ENCODE results near the gene FRMD4B.

Gene FRMD4B

DNA sequence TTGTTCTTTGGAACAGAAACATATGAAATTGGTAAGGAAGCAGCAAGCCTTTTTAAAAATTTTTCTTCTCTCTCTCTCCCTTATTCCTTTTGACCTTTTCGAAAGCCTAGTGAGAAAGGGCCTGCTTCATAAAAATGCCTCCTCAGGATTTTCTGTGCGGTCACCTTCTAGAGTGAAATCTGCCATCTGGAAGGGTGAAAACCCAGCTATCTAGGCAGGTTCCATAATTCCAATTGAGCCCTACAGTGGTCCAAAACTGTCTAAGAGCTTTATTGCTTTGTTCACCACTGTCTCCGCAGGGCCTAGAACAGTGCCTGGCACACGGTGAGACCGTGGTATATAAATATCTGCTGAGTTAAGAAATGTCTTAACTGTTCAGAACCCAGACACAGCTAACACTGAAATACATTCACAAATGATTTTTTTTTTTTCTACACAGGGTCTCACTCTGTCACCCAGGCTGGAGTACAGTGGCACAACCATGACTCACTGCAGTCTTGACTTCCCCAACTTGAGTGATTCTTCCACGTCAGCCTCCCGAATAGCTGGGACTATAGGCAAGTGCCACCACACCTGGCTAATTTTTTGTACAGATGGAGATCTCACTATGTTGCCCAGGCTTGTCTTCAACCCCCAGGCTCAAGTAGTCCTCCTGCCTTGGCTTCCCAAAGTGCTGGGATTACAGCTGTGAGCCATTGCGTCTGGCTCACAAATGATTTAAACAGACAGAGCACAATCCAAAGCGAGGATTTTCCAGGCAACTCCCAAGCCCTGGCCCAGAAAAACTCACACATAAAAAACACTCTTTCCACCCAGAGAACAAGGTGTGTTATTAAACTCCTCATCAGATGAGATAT is 64.4 kb downstream of the FRMD4B start:
- FAIRE-seq: no peak

GRCh38 chr3:69320871-69321271 is 65.0 kb downstream of the FRMD4B start:
- FAIRE-seq: no peak

DNA sequence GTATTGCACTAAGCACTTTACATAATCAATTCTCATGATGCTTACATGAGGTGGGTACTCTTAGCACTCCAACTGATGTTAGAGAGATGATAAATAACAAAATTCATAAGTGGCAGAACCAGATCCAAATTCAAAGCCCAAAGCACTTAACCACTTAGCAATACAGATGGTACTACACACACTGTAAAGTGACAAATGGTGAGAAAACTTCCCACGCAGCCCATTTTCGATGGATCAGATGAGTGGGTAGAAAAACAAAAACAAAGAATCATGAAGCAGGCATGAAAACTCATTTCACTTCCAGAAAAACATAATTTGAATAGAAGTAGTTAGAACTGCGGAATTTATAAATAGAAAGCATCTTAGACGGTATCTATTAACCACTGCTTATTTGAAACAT is 66.2 kb downstream of the FRMD4B start:
- FAIRE-seq: no peak

- FAIRE-seq: no peak
Measured at GRCh38 chr3:69318410-69318809, 67.5 kb downstream of the FRMD4B start.

GRCh38 chr3:69313251-69313650 is 72.6 kb downstream of the FRMD4B start:
- FAIRE-seq: no peak

GRCh38 chr3:69309814-69310213 is 76.1 kb downstream of the FRMD4B start:
- FAIRE-seq: no peak

GRCh38 chr3:69306239-69307185 is 79.4 kb downstream of the FRMD4B start:
- FAIRE-seq: no peak

GRCh38 chr3:69305011-69305410 is 80.9 kb downstream of the FRMD4B start:
- no peak for FAIRE-seq

GRCh38 chr3:69304396-69304795 is 81.5 kb downstream of the FRMD4B start:
- no peak for FAIRE-seq

DNA sequence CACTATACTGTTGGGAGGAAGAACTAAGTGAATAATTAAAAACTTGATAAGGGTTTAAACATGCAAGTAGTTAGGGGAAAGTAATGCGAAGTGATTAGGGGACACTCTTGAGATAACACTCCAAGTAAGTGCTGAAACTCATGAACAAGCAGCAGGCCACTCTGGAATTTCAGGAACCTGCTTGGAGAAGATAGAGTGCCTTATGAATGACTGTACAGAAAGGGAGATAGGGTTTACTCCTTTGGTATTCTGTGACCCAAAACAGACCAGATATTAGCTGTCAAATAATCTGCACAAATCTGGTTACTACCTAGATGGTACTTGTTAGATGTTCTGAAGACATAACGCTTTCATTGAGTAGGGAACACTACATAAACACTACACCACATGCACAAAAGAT is 85.6 kb downstream of the FRMD4B start:
- no peak for FAIRE-seq

- FAIRE-seq: no peak
Measured at GRCh38 chr3:69299344-69299743, 86.5 kb downstream of the FRMD4B start.

- FAIRE-seq: no peak
Measured at GRCh38 chr3:69297501-69297900, 88.4 kb downstream of the FRMD4B start.

DNA sequence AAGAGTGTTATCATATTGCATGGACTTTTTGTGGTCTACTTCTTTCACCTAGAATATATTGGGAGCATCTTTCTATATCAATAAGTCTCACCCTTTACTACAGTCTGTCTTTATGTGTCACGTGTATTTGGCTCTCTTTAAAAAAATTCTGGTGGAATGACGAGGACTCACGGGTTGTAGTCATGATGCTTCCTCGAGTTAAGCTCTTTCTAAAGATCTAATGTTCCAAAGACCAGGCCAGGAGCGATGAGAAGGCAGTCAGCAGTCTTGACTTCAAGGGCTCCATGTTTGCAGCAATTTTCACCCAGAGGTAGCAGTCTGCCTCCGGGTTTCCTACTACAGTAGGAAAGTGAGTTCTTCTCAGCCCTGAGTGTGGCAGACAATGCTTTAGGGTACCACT is 88.9 kb downstream of the FRMD4B start:
- no peak for FAIRE-seq

GRCh38 chr3:69294014-69294766 is 91.7 kb downstream of the FRMD4B start:
- no peak for FAIRE-seq

DNA sequence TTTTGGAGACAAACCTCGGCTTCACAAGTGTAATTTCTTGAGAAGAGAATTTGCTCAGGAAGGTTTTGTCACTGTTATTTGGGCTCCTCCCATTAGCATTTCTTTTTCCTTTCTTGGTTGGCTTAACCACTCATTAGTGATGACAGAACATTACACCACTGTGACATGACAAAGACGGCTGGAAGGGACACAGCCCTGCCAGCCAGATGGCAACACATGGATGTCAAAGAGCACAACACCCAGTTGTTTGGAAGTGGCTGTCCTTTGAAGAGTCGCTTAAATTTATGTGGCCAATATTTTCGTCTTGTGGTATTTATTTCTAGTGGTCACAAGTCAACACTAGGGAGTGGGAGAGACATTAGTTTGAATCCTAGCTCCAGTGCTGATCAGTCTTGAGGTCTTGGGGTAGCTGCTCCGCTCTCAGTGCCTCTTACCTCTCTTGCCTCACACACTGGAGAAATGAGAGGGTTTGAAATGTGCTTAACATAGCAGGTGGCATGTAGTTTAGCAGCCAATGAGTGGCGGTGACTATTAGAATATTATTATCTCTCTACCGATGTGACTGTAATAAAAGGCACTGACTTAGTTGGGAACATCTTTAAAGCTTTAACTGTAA is 92.8 kb downstream of the FRMD4B start:
- no peak for FAIRE-seq

- no peak for FAIRE-seq
Measured at GRCh38 chr3:69292185-69292584, 93.7 kb downstream of the FRMD4B start.

GRCh38 chr3:69290430-69290829 is 95.5 kb downstream of the FRMD4B start:
- no peak for FAIRE-seq

- FAIRE-seq: no peak
Measured at GRCh38 chr3:69290006-69290405, 95.9 kb downstream of the FRMD4B start.

- no peak for FAIRE-seq
Measured at GRCh38 chr3:69288161-69288895, 97.6 kb downstream of the FRMD4B start.

- FAIRE-seq: no peak
Measured at GRCh38 chr3:69283913-69284611, 101.8 kb downstream of the FRMD4B start.

GRCh38 chr3:69283496-69283895 is 102.4 kb downstream of the FRMD4B start:
- FAIRE-seq: no peak

Measured in colon (tissue), 2 donors.